HEK293T (cell line): ENCODE data around the gene COTL1.

Source experiments
- ARNT ChIP-seq: fragments of 450-650 bp; IDR thresholded peaks from 2 replicates; pipeline ENCODE4 v1.6.1; 2017; ENCODE audit warnings: mild to moderate bottlenecking
- BHLHE40 ChIP-seq: fragments of 450-650 bp; IDR thresholded peaks from 2 replicates; pipeline ENCODE4 v1.6.1; 2016; ENCODE audit warnings: mild to moderate bottlenecking, moderate library complexity, borderline replicate concordance
- ELF4 ChIP-seq: fragments of 450-650 bp; IDR thresholded peaks from 2 replicates; pipeline ENCODE4 v1.6.1; 2017; ENCODE audit warnings: antibody characterized with exemption
- FOXA1 ChIP-seq: fragments of 450-650 bp; IDR thresholded peaks from 2 replicates; pipeline ENCODE4 v1.6.1; 2016; ENCODE audit warnings: mild to moderate bottlenecking
- FOXK2 ChIP-seq: fragments of 450-650 bp; IDR thresholded peaks from 2 replicates; pipeline ENCODE4 v1.6.1; 2016; ENCODE audit warnings: mild to moderate bottlenecking
- FOXM1 ChIP-seq: fragments of 450-650 bp; IDR thresholded peaks from 2 replicates; pipeline ENCODE4 v1.6.1; 2017; ENCODE audit warnings: mild to moderate bottlenecking, borderline replicate concordance
- HDGF ChIP-seq: fragments of 450-650 bp; IDR thresholded peaks from 2 replicates; pipeline ENCODE4 v1.6.1; 2017; ENCODE audit warnings: antibody characterized with exemption, borderline replicate concordance
- L3MBTL2 ChIP-seq: fragments of 450-650 bp; conservative IDR thresholded peaks from 2 replicates; pipeline ENCODE4 v1.6.1; 2016; ENCODE audit warnings: mild to moderate bottlenecking
- LEF1 ChIP-seq: fragments of 450-650 bp; IDR thresholded peaks from 2 replicates; pipeline ENCODE4 v1.6.1; 2017; ENCODE audit warnings: mild to moderate bottlenecking, borderline replicate concordance
- PKNOX1 ChIP-seq: fragments of 450-650 bp; IDR thresholded peaks from 2 replicates; pipeline ENCODE4 v1.6.1; 2016
- SP1 ChIP-seq: fragments of 450-650 bp; IDR thresholded peaks from 2 replicates; pipeline ENCODE4 v1.6.1; 2017
- SUZ12 ChIP-seq: fragments of 450-650 bp; IDR thresholded peaks from 2 replicates; pipeline ENCODE4 v1.6.1; 2016; ENCODE audit warnings: mild to moderate bottlenecking
- TARDBP ChIP-seq: fragments of 450-650 bp; IDR thresholded peaks from 2 replicates; pipeline ENCODE4 v1.6.1; 2016
- ZNF384 ChIP-seq: fragments of 450-650 bp; IDR thresholded peaks from 2 replicates; pipeline ENCODE4 v1.6.1; 2016

GRCh38 chr16:84660973-84661372 lies 43.1 kb upstream of the COTL1 start:
- TF ChIP-seq BHLHE40 (no peak), SUZ12 (no peak), ZNF384 (no peak), SP1 (no peak), ARNT (no peak), TARDBP (no peak), LEF1 (no peak), FOXA1 (no peak), PKNOX1 (no peak), FOXK2 (no peak), FOXM1 (no peak), HDGF (no peak), ELF4 (no peak), L3MBTL2 (no peak)
